HG02981 (cell line): ENCODE data around the gene BCL2L13.

Experiments
- ATAC-seq: cut with Tn5 transposase; IDR thresholded peaks from one replicate; pipeline ENCODE4 v1.9.1; 2021; ENCODE audit warnings: mild to moderate bottlenecking, moderate library complexity; ENCODE audit not compliant: unreplicated experiment

The BCL2L13 gene

DNA sequence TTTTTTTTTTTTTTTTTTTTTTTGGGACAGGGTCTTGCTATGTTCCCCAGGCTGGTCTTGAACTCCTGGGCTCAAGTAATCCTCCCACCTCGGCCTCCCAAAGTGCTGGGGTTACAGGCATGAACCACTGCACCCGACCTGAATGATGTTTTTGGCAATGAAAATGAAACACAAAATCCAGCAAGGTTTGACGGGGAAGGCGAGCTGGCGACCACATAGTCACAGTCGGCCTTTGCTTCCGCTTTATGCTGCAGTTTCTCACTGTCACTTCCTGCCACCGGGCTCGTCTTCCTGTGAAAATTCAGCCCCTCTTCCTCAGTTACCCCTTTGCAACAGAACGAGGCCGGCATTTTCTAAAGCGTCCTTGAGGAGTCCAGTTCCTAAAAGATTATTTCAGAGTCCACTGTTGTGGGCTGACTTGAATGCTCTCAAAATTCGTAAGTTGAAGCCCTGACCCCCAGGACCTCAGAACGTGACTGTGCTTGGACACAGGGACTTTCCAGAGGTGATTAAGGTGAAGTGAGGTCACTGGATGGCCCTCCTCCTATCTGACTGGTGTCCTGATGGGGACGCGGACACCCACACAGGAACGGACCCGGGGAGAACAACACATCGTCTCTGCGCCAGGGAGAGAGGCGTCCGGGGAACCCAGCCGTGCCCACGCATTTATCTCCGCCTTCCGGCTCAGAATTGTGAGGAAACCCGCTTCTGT, 138.6 kb downstream of the BCL2L13 start:
- no peak for ATAC-seq

DNA sequence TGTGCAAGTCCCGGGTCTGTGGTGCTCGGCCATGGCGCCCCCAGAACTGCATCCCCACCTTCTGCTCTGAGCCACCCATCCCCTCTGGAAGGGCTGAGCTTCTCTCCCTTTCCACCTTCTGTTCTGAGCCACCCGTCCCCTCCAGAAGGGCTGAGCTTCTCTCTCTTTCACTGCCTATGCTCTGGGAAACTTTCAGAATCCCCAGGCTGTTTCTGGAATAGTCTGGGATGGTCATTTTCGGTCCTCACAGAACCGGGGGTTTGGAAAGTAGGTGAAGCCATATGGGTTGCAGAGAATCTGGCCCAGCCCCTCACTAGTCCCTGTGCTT, 139.1 kb downstream of the BCL2L13 start:
- no peak for ATAC-seq

DNA sequence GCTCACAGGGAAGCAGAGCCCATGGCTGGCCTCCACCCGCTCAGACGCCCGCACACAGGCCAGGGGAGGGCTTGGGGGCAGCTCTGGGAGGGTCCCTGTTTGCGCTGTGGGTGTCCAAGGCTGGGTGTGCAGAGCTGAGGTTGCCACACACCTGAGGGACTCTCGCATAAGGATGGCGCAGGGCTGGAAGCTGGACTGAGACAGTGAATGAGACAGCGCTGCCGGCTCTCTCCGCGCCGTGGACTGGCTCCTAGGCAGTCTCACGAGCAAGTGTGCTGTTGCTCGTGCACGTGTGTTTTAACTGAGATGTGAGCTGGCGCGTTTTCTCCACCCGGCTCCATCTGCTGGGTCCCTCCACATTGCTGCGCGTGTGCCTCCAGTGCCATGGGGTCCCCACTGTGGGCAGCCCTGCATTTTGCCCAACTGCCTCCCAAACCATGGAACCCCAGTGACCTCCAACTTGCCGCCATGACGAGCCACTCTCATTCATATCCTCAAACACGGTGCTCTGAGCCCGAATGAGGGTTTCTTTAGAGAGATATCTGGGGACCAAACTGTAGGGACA, 139.9 kb downstream of the BCL2L13 start:
- no peak for ATAC-seq

DNA sequence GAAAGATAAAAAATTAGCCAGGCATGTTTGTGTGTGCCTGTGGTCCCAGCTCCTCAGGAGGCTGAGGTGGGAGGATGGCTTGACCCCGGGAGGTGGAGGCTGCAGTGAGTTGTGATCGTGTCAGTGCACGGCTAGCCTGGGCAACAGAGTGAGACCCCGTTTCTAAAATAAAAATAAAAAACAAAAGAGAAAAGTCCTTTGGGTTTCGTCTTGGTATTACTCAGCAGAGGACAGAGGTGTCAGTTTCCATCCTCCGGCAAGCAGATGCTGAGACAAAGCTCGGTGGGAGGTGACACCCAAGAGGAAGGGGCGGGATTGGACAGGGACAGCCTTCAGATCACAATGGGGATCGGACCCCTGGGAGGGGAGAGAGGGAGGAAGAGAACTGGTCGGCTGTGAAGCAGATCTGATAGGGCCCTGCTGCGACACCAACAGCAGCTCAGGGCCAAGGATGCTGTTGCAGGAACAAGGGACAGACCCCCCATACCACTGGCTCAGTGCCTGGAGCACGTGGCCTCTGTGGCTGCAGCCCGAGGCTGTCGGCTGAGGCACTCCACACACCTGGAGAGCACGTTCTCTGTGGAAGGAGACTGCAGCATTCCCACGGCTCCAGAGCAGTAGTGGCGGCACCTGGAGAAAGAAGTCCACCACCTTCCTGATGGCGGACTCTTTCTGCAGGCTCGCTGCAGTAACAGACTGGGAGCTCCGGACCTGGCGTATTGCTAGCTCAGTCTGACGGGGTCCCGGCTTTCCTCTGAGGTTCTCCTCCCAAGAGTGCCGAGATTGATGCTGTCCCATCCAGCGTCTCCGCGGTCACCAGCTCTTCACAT, 140.9 kb downstream of the BCL2L13 start:
- no peak for ATAC-seq

DNA sequence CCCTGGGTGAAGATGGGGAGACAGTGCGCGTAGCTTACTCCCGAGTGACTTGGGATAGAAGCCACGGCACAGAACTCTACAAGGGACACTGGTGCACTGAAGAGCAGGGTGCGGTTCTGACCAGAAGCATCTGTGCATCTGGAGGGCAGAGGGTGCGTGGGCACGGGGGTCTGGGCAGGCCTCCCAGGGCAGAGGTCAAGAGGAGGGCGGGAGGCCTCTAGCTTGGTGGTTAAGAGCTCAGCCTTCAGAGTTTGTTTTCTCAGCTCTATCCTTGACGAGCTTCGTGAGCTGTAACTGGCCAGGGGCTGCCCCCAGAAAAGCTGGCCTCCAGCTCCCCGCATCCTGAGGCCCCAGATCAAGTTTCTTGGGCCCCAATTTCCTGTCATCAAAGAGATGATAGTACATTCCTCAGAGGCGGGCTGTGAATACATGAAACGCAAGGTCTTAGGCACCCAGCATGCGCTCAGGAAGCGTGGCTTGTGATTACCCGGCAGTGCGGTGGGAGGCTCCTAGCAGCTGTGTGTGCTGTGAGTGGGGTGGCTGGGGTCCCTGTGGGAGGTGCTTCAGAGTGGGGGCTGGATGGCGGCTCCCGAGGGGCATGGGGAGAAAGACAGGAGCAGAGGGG, 141.7 kb downstream of the BCL2L13 start:
- no peak for ATAC-seq
